OCI-LY1 (cell line): ENCODE data around the gene RBPJL.

Experiments
- H2AFZ ChIP-seq: fragments of 200-600 bp; sonication (generic), shearing (Covaris generic); 2 replicates; pipeline ENCODE4 v1.6.0; 2014; ENCODE audit warnings: antibody characterized with exemption, mild to moderate bottlenecking, low read length
- H3F3A ChIP-seq: fragments of 200-600 bp; sonication (generic), shearing (Covaris generic); 2 replicates; pipeline ENCODE4 v1.6.0; 2014; ENCODE audit warnings: mild to moderate bottlenecking, antibody characterized with exemption, low read length, moderate library complexity; ENCODE audit not compliant: insufficient read depth
- H3K27ac ChIP-seq: fragments of 200-600 bp; sonication (generic); 2 replicates; pipeline ENCODE4 v1.5.1; 2014; ENCODE audit warnings: low read length, mixed run types, mild to moderate bottlenecking, low read depth; ENCODE audit not compliant: poor library complexity, severe bottlenecking
- H3K27me3 ChIP-seq: fragments of 200-600 bp; sonication (generic); 2 replicates; pipeline ENCODE4 v1.6.0; 2014; ENCODE audit warnings: antibody characterized with exemption, mild to moderate bottlenecking, low read length, moderate library complexity; ENCODE audit not compliant: insufficient read depth
- H3K36me3 ChIP-seq: fragments of 200-600 bp; sonication (generic); 2 replicates; pipeline ENCODE4 v1.6.1; 2014; ENCODE audit warnings: mild to moderate bottlenecking, antibody characterized with exemption, low read length, moderate library complexity, mixed read lengths; ENCODE audit not compliant: insufficient read depth
- H3K4me1 ChIP-seq: fragments of 200-600 bp; sonication (generic); 2 replicates; pipeline ENCODE4 v1.5.1; 2014; ENCODE audit warnings: mild to moderate bottlenecking, low read length, moderate library complexity; ENCODE audit not compliant: insufficient read depth, severe bottlenecking
- H3K4me2 ChIP-seq: fragments of 200-600 bp; sonication (generic), shearing (Covaris generic); 2 replicates; pipeline ENCODE4 v1.6.1; 2014; ENCODE audit warnings: low read length
- H3K4me3 ChIP-seq: fragments of 200-600 bp; sonication (generic); 2 replicates; pipeline ENCODE4 v1.5.1; 2014; ENCODE audit warnings: low read length, low read depth, mild to moderate bottlenecking, mixed read lengths; ENCODE audit not compliant: poor library complexity, severe bottlenecking
- H3K79me2 ChIP-seq: fragments of 200-600 bp; shearing (Covaris generic); 2 replicates; pipeline ENCODE4 v1.6.1; 2016; ENCODE audit warnings: mixed run types, low read length, mixed read lengths; ENCODE audit not compliant: insufficient read depth
- H3K9ac ChIP-seq: fragments of 200-600 bp; sonication (generic), shearing (Covaris generic); 2 replicates; pipeline ENCODE4 v1.6.1; 2014; ENCODE audit warnings: mild to moderate bottlenecking, low read length, mixed read lengths
- H3K9me2 ChIP-seq: fragments of 200-600 bp; sonication (generic), shearing (Covaris generic); 2 replicates; pipeline ENCODE4 v1.6.1; 2014; ENCODE audit warnings: low read depth, mild to moderate bottlenecking, low read length, mixed read lengths
- H3K9me3 ChIP-seq: fragments of 200-600 bp; shearing (Covaris generic); 2 replicates; pipeline ENCODE4 v1.6.1; 2014; ENCODE audit warnings: low read length, mixed read lengths
- H4K20me1 ChIP-seq: fragments of 200-600 bp; sonication (generic), shearing (Covaris generic); 2 replicates; pipeline ENCODE4 v1.6.0; 2016; ENCODE audit warnings: mild to moderate bottlenecking, low read length; ENCODE audit not compliant: insufficient read depth
- CTCF ChIP-seq: fragments of 200-600 bp; sonication (generic), shearing (Covaris generic); IDR thresholded peaks from 2 replicates; pipeline ENCODE4 v1.5.1; 2017; ENCODE audit warnings: mild to moderate bottlenecking, antibody characterized with exemption, low read length, moderate library complexity, mixed read lengths
- EZH2 ChIP-seq: fragments of 200-600 bp; sonication (generic), shearing (Covaris generic); IDR thresholded peaks from 2 replicates; pipeline ENCODE4 v1.8.0; 2017; ENCODE audit warnings: borderline replicate concordance, mixed run types, mild to moderate bottlenecking, antibody characterized with exemption, low read length, moderate library complexity, mixed read lengths

The RBPJL gene

GRCh38 chr20:45317826-45318225 is 11.2 kb downstream of the RBPJL start:
- no peaks in the 10 kb centered on the region for H3K36me3 ChIP-seq
- H3K9ac ChIP-seq = no peak overlapping the region
- H3K4me2 ChIP-seq = no peak overlapping the region
- no peak overlapping the region for H3K4me3 ChIP-seq
- H3K27ac ChIP-seq = no peak overlapping the region
- H2AFZ ChIP-seq = no peak overlapping the region
- no peaks in the 10 kb centered on the region for H3F3A ChIP-seq
- no peaks in the 10 kb centered on the region for H4K20me1 ChIP-seq
- no peaks in the 10 kb centered on the region for H3K9me2 ChIP-seq
- peaks cover 5% of the 10 kb centered on the region for H3K4me1 ChIP-seq
- TF ChIP-seq EZH2 (no peak), CTCF (no peak)
- no peaks in the 10 kb centered on the region for H3K79me2 ChIP-seq
- H3K27me3 ChIP-seq = no peaks in the 10 kb centered on the region
- H3K9me3 ChIP-seq = no peaks in the 10 kb centered on the region

GRCh38 chr20:45318386-45318939 is 11.8 kb downstream of the RBPJL start:
- no peaks in the 10 kb centered on the region for H3K9me3 ChIP-seq
- H3K9ac ChIP-seq = no peak overlapping the region
- H3K27ac ChIP-seq = no peak overlapping the region
- H3K36me3 ChIP-seq = no peaks in the 10 kb centered on the region
- H3K4me2 ChIP-seq = no peak overlapping the region
- H4K20me1 ChIP-seq = no peaks in the 10 kb centered on the region
- H2AFZ ChIP-seq = no peak overlapping the region
- no peaks in the 10 kb centered on the region for H3K79me2 ChIP-seq
- H3K4me3 ChIP-seq = no peak overlapping the region
- peaks cover 5% of the 10 kb centered on the region for H3K4me1 ChIP-seq
- H3K27me3 ChIP-seq = no peaks in the 10 kb centered on the region
- TF ChIP-seq EZH2 (no peak), CTCF (no peak)
- no peaks in the 10 kb centered on the region for H3K9me2 ChIP-seq
- H3F3A ChIP-seq = no peaks in the 10 kb centered on the region

- Histone ChIP-seq H4K20me1 (no peaks in the 10 kb centered on the region), H3K27ac (no peak overlapping the region), H3F3A (no peaks in the 10 kb centered on the region), H3K4me1 (peaks cover 5% of the 10 kb centered on the region), H3K27me3 (no peaks in the 10 kb centered on the region), H3K4me2 (no peak overlapping the region), H3K36me3 (no peaks in the 10 kb centered on the region), H3K9me3 (no peaks in the 10 kb centered on the region), H3K4me3 (no peak overlapping the region), H3K79me2 (no peaks in the 10 kb centered on the region), H3K9me2 (no peaks in the 10 kb centered on the region), H3K9ac (no peak overlapping the region), H2AFZ (no peak overlapping the region)
- TF ChIP-seq EZH2 (no peak), CTCF (no peak)
Measured at GRCh38 chr20:45318948-45319347, 12.3 kb downstream of the RBPJL start.
